HepG2 (cell line): Measurements from ENCODE around the gene ENAH. TPM values are rescaled to one million over a fixed set of nuclear protein-coding genes. Genes with fewer than 3 reads are reported as not detected.
A peak's percentile ranks its signal among the peaks of the same experiment; 100 is the strongest.

Experiments
- ATAC-seq: fragments of 200-7000 bp; cut with Tn5 transposase; 3 replicates; pipeline ENCODE4 v1.9.1; 2020; ENCODE audit warnings: mild to moderate bottlenecking, moderate library complexity
- BruUV-seq: library from RNA; stranded (reverse); fragments of 400-500 nt; replicated peaks from 2 replicates; lab custom pipeline; 2021; lab: Mats Ljungman, UMichigan
- CTCF ChIA-PET: fragments of 300-600 bp; formaldehyde crosslinking; extraction: SDS; loops from one replicate; lab custom pipeline; 2021; ENCODE audit warnings: low total read pairs, inconsistent platforms, low intra/inter-chr PET ratio; lab: Yijun Ruan, JAX
- POLR2A ChIA-PET: fragments of 350-600 bp; sonication (Branson Sonifier 250); formaldehyde crosslinking; loops from one replicate; lab custom pipeline; 2020; ENCODE audit warnings: antibody characterized with exemption, inconsistent platforms; lab: Yijun Ruan, JAX
- DNase-seq: peaks from one replicate; pipeline ENCODE4 v3.0.0-alpha.2; 2015; ENCODE audit warnings: low spot score
- FAIRE-seq: peaks from 3 replicates; lab custom pipeline; 2011; peaks lifted over from hg19 to GRCh38; lab: Jason Lieb, UNC
- H2AFZ ChIP-seq: one replicate; pipeline ENCODE4 v1.6.1; 2011; ENCODE audit warnings: low read length, inconsistent platforms
- H3K27ac ChIP-seq: fragments of 300-600 bp; 3 replicates; pipeline ENCODE4 v1.8.0; 2011; ENCODE audit warnings: mixed run types, mild to moderate bottlenecking, mixed read lengths, low read length, inconsistent platforms; ENCODE audit not compliant: insufficient read depth; ENCODE audit errors: extremely low read length
- H3K27me3 ChIP-seq, 2 experiments: fragments of 200-600 bp in 1 of 2; 2 replicates in 1 of 2; 3 replicates in 1 of 2; pipeline versions ENCODE4 v1.6.0 to v1.8.0; 2011; ENCODE audit warnings: low read length in 2 of 2, mild to moderate bottlenecking in 2 of 2, moderate library complexity in 2 of 2, inconsistent platforms in 1 of 2; ENCODE audit not compliant: insufficient read depth in 2 of 2, control insufficient read depth in 1 of 2
- H3K36me3 ChIP-seq, 2 experiments: fragments of 200-600 bp in 1 of 2; replicated peaks in 1 of 2; 2 replicates in 1 of 2; 3 replicates in 1 of 2; pipeline versions ENCODE4 v1.5.1 to v1.8.0; 2011; ENCODE audit warnings: low read length in 2 of 2, inconsistent platforms in 1 of 2; ENCODE audit not compliant: insufficient read depth in 2 of 2, control insufficient read depth in 1 of 2
- H3K4me1 ChIP-seq: 2 replicates; pipeline ENCODE4 v1.5.1; 2012; ENCODE audit warnings: low read length, inconsistent platforms; ENCODE audit not compliant: insufficient read depth
- H3K4me2 ChIP-seq: 2 replicates; pipeline ENCODE4 v1.6.0; 2011; ENCODE audit warnings: low read depth, low read length, inconsistent platforms
- H3K4me3 ChIP-seq, 3 experiments: fragments of 200-600 bp in 1 of 3; sonication (generic), shearing (Covaris generic) in 1 of 3; replicated peaks in 1 of 3; 2 replicates each; pipeline ENCODE4 v1.5.1; 2011 to 2016; ENCODE audit warnings: low read length in 3 of 3, inconsistent platforms in 2 of 3, low read depth in 2 of 3, mild to moderate bottlenecking in 2 of 3, control low read depth in 1 of 3, mixed read lengths in 1 of 3; ENCODE audit not compliant: insufficient read depth in 1 of 3
- H3K79me2 ChIP-seq: one replicate; pipeline ENCODE4 v1.6.1; 2011; ENCODE audit warnings: low read length, inconsistent platforms; ENCODE audit not compliant: insufficient read depth
- H3K9ac ChIP-seq: 2 replicates; pipeline ENCODE4 v1.6.0; 2011; ENCODE audit warnings: mild to moderate bottlenecking, low read depth, low read length, inconsistent platforms; ENCODE audit not compliant: insufficient read depth
- H3K9me3 ChIP-seq: 2 replicates; pipeline ENCODE4 v1.5.1; 2012; ENCODE audit warnings: mild to moderate bottlenecking, low read length
- H4K20me1 ChIP-seq: 2 replicates; pipeline ENCODE4 v1.6.0; 2011; ENCODE audit warnings: inconsistent platforms, mild to moderate bottlenecking, low read length, moderate library complexity; ENCODE audit not compliant: insufficient read depth
- GPBP1L1 ChIP-seq: sonication (generic); formaldehyde crosslinking; IDR thresholded peaks from 2 replicates; pipeline ENCODE4 v1.5.0; 2020; ENCODE audit warnings: mild to moderate bottlenecking, missing genetic modification reagents
- KAT8 ChIP-seq: IDR thresholded peaks from 2 replicates; pipeline ENCODE4 v1.6.1; 2016; ENCODE audit warnings: missing genetic modification reagents, missing compliant biosample characterization
- PHF20 ChIP-seq: sonication (generic); formaldehyde crosslinking; IDR thresholded peaks from 2 replicates; pipeline ENCODE4 v1.5.0; 2020; ENCODE audit warnings: mild to moderate bottlenecking, missing genetic modification reagents
- RARA ChIP-seq: IDR thresholded peaks from 2 replicates; pipeline ENCODE4 v1.6.1; 2016; ENCODE audit warnings: missing genetic modification reagents, missing compliant biosample characterization
- SMARCC2 ChIP-seq: fragments of 450-650 bp; IDR thresholded peaks from 2 replicates; pipeline ENCODE4 v1.6.1; 2017; ENCODE audit warnings: antibody characterized with exemption, mild to moderate bottlenecking
- SMC3 ChIP-seq: IDR thresholded peaks from 2 replicates; pipeline ENCODE4 v1.6.1; 2011; ENCODE audit warnings: low read length, improper control_type of control experiment
- TBL1XR1 ChIP-seq: fragments of 150-350 bp; IDR thresholded peaks from 2 replicates; pipeline ENCODE4 v1.6.1; 2014; ENCODE audit warnings: borderline replicate concordance, low read length; ENCODE audit not compliant: partially characterized antibody
- TBX2 ChIP-seq: sonication (generic); formaldehyde crosslinking; IDR thresholded peaks from 2 replicates; pipeline ENCODE4 v1.5.0; 2020; ENCODE audit warnings: missing genetic modification reagents, mild to moderate bottlenecking, borderline replicate concordance
- ZKSCAN8 ChIP-seq: IDR thresholded peaks from 2 replicates; pipeline ENCODE4 v1.6.1; 2016; ENCODE audit warnings: borderline replicate concordance, missing genetic modification reagents, missing compliant biosample characterization
- ZNF101 ChIP-seq: sonication (generic); formaldehyde crosslinking; IDR thresholded peaks from 2 replicates; pipeline ENCODE4 v1.4.0; 2020; ENCODE audit warnings: mild to moderate bottlenecking, low read depth, missing genetic modification reagents, borderline replicate concordance
- ZNF251 ChIP-seq: sonication (generic); formaldehyde crosslinking; IDR thresholded peaks from 2 replicates; pipeline ENCODE4 v1.9.0; 2021; ENCODE audit warnings: mild to moderate bottlenecking, missing genetic modification reagents
- ZNF562 ChIP-seq: sonication (generic); formaldehyde crosslinking; IDR thresholded peaks from 2 replicates; pipeline ENCODE4 v1.8.0; 2022; ENCODE audit warnings: missing genetic modification reagents, borderline replicate concordance
- ZSCAN12 ChIP-seq: sonication (generic); formaldehyde crosslinking; IDR thresholded peaks from 2 replicates; pipeline ENCODE4 v1.9.0; 2021; ENCODE audit warnings: mild to moderate bottlenecking, missing genetic modification reagents
- ZXDC ChIP-seq: sonication (generic); formaldehyde crosslinking; IDR thresholded peaks from 2 replicates; pipeline ENCODE4 v1.5.0; 2020; ENCODE audit warnings: mild to moderate bottlenecking, missing genetic modification reagents
- WGBS: methylation state at CpG from one replicate; pipeline ENCODE4 v1.1.6; 2017; ENCODE audit warnings: low lambda C conversion rate; 5-methylcytosine and 5-hydroxymethylcytosine counted together
- in situ Hi-C: cut with HindIII; loops from 2 replicates; pipeline ENCODE4 v1.10.0; 2017; ENCODE audit warnings: low pct_unique_long_range_greater_than_20kb; ENCODE audit not compliant: extremely low pct_ligation_motif_present
- intact Hi-C: fragments of 100-400 bp; cut with micrococcal nuclease; formaldehyde crosslinking; loops from one replicate; pipeline ENCODE4 v1.10.0; 2022; ENCODE audit not compliant: unreplicated experiment
- polyA plus RNA-seq, 8 experiments: library from polyadenylated mRNA; depleted of rRNA in 3 of 8; stranded (reverse) in 7 of 8; unstranded in 1 of 8; fragments of >200 nt; fragmentation: Illumina TruSeq in 4 of 8; extraction: Trizol in 4 of 8; gene quantifications; 2 replicates each; pipeline versions ENCODE4 v1.2.1 to v1.2.3, GENCODE V29; 2011 to 2016; ENCODE audit warnings: low read depth in 4 of 8, missing spikeins in 1 of 8, mixed read lengths in 1 of 8; ENCODE audit not compliant: insufficient read depth in 1 of 8
- total RNA-seq, 5 experiments: library from RNA; depleted of rRNA; stranded (reverse); fragments of >200 nt; fragmentation: Illumina TruSeq; extraction: Trizol; gene quantifications; 2 replicates each; pipeline ENCODE4 v1.2.3, GENCODE V29; 2016; ENCODE audit warnings: low read depth in 1 of 5
- TF ChIP-seq, protein P1 (sequence below): sonication (generic); formaldehyde crosslinking; IDR thresholded peaks from 2 replicates; pipeline ENCODE4 v1.8.0; 2022; ENCODE audit warnings: missing genetic modification reagents, mild to moderate bottlenecking, moderate library complexity, borderline replicate concordance
- TF ChIP-seq, protein P2 (sequence below): IDR thresholded peaks from 2 replicates; pipeline ENCODE4 v1.6.1; 2016; ENCODE audit warnings: missing compliant biosample characterization, missing genetic modification reagents, borderline replicate concordance

ENAH gene
- total and polyA plus RNA-seq, 2 of the 13 experiments (the other 11 are each of a cell fraction or from before 2014, with no cell fraction given), result 22.1 to 58.3 TPM

DNA sequence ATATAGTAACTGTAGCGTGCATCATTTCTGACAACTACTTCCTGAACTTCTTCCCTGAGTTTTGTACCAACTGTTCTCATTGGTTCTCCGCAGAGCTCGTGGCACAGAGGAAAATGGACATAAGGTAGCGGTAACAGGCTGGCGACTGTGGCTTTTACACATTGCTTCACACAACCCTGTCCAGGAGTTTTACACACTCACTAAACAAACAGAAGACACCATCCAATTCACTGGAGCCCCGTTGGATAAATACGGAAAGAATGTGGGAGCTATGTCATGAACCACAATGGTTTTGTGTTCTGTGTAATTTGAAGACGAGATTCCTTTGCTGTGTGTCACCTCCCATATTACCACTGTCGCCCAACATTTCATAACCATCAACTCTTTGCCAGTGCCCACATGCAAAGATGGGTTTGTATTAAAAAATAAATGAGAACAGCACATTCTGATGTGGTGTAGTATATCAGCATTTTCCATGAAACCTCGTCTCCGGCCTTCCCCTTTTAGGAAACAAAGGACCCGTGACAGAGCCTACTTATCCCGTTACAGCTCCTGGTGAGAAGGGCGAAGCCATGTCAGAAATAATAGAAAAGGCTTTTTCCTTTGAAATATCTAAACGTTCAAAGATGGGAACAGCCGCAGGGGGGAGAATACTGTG lies 47.4 kb upstream of the ENAH start:
- ATAC-seq (peak; percentile 90), FAIRE-seq (peak; percentile 93), DNase-seq (peak; percentile 100)
- no peak overlapping the region for H2AFZ ChIP-seq
- 17% methylated on average over 16 of the region's 16 CpGs for WGBS
- H3K36me3 ChIP-seq, result no peaks in the 10 kb centered on the region
- peak overlapping the region; percentile 61 for H3K9ac ChIP-seq
- in situ Hi-C loops, result no loop called here
- H3K4me1 ChIP-seq, result peaks cover 58% of the 10 kb centered on the region
- H3K27me3 ChIP-seq, result no peaks in the 10 kb centered on the region
- H3K4me2 ChIP-seq, result peak overlapping the region; percentile 70
- ChIA-PET CTCF (no interaction called here), POLR2A (interaction anchor here (0.8 to 2.6 kb wide), 20 partner anchors 9 to 192 kb away, joined by 3 to 49 read pairs (median 6); partner anchors contain the start of genes ENAH and SRP9)
- no TSS peak for BruUV-seq
- no peaks in the 10 kb centered on the region for H3K79me2 ChIP-seq
- no peaks in the 10 kb centered on the region for H3K9me3 ChIP-seq
- intact Hi-C loops, result loop anchor here (1.0 to 5.0 kb wide), 4 partner anchors 29 to 73 kb away; partner anchors contain the start of gene ENAH
- peak overlapping the region; percentile 71 for H3K27ac ChIP-seq
- peak overlapping the region in 2 of 3 experiments; percentile 14 to 26; a peak in 2 of 6 replicates for H3K4me3 ChIP-seq
- no peaks in the 10 kb centered on the region for H4K20me1 ChIP-seq
- TF ChIP-seq PHF20 (CRISPR knock-in tag), result no peak
- TF ChIP-seq RARA (CRISPR knock-in tag), result peak; percentile 78; the same call in 1 of the 2 replicates
- no peak for TF ChIP-seq ZNF562 (CRISPR knock-in tag)
- no peak for TF ChIP-seq GPBP1L1 (CRISPR knock-in tag)
- TF ChIP-seq, protein P1, sequence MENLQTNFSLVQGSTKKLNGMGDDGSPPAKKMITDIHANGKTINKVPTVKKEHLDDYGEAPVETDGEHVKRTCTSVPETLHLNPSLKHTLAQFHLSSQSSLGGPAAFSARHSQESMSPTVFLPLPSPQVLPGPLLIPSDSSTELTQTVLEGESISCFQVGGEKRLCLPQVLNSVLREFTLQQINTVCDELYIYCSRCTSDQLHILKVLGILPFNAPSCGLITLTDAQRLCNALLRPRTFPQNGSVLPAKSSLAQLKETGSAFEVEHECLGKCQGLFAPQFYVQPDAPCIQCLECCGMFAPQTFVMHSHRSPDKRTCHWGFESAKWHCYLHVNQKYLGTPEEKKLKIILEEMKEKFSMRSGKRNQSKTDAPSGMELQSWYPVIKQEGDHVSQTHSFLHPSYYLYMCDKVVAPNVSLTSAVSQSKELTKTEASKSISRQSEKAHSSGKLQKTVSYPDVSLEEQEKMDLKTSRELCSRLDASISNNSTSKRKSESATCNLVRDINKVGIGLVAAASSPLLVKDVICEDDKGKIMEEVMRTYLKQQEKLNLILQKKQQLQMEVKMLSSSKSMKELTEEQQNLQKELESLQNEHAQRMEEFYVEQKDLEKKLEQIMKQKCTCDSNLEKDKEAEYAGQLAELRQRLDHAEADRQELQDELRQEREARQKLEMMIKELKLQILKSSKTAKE (CRISPR knock-in tag), result no peak
- TF ChIP-seq ZNF251, result no peak
- TF ChIP-seq, protein P2, sequence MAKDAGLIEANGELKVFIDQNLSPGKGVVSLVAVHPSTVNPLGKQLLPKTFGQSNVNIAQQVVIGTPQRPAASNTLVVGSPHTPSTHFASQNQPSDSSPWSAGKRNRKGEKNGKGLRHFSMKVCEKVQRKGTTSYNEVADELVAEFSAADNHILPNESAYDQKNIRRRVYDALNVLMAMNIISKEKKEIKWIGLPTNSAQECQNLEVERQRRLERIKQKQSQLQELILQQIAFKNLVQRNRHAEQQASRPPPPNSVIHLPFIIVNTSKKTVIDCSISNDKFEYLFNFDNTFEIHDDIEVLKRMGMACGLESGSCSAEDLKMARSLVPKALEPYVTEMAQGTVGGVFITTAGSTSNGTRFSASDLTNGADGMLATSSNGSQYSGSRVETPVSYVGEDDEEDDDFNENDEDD (CRISPR knock-in tag), result peak; percentile 23; the same call in 1 of the 2 replicates
- no peak for TF ChIP-seq SMARCC2
- TF ChIP-seq TBL1XR1, result peak; percentile 48
- TF ChIP-seq ZKSCAN8 (CRISPR knock-in tag), result no peak; the same call in 1 of the 2 replicates
- no peak for TF ChIP-seq ZNF101
- peak; percentile 53; the same call in 1 of the 2 replicates for TF ChIP-seq KAT8 (CRISPR knock-in tag)
- TF ChIP-seq ZXDC (CRISPR knock-in tag), result no peak; the same call in 1 of the 2 replicates
- TF ChIP-seq TBX2 (CRISPR knock-in tag), result peak; percentile 61; the same call in 1 of the 2 replicates
- peak; percentile 23; the same call in 1 of the 2 replicates for TF ChIP-seq SMC3
- TF ChIP-seq ZSCAN12 (CRISPR knock-in tag), result no peak
